GM18909 (cell line): ENCODE results near the gene NCCRP1.
"Not testable (repeated sequence)": the region's sequence is repeated elsewhere in the genome, so short reads cannot be mapped to it uniquely, and the experiment has no call there.

ENCODE experiments used
- ATAC-seq: cut with Tn5 transposase; IDR thresholded peaks from one replicate; pipeline ENCODE4 v1.9.1; 2021; ENCODE audit warnings: mild to moderate bottlenecking; ENCODE audit not compliant: unreplicated experiment, poor library complexity

The NCCRP1 gene

GRCh38 chr19:39203372-39204341 lies 6.9 kb downstream of the NCCRP1 start, which contains the start of gene SYCN:
SYCN (minus strand) TSS chr19:39204263; CDS start chr19:39204254, 9 bp downstream.
- no peak for ATAC-seq

- ATAC-seq, result no peak
Measured at GRCh38 chr19:39205449-39205764, 8.6 kb downstream of the NCCRP1 start.

GRCh38 chr19:39206122-39206521 lies 9.4 kb downstream of the NCCRP1 start:
- ATAC-seq, result no peak

GRCh38 chr19:39207293-39207836 lies 10.6 kb downstream of the NCCRP1 start:
- no peak for ATAC-seq

GRCh38 chr19:39208175-39208795 lies 11.5 kb downstream of the NCCRP1 start:
- ATAC-seq, result no peak

GRCh38 chr19:39209196-39209595 lies 12.4 kb downstream of the NCCRP1 start:
- no peak for ATAC-seq

- no peak for ATAC-seq
Measured at GRCh38 chr19:39211731-39212374, 15.1 kb downstream of the NCCRP1 start.

- ATAC-seq, result no peak
Measured at GRCh38 chr19:39212375-39212742, 15.6 kb downstream of the NCCRP1 start.

- not testable (repeated sequence) for ATAC-seq
Measured at GRCh38 chr19:39215323-39215722, 18.6 kb downstream of the NCCRP1 start.

GRCh38 chr19:39217094-39217493 lies 20.3 kb downstream of the NCCRP1 start:
- no peak for ATAC-seq

GRCh38 chr19:39218230-39219007 lies 21.7 kb downstream of the NCCRP1 start:
- no peak for ATAC-seq

- not testable (repeated sequence) for ATAC-seq
Measured at GRCh38 chr19:39219108-39219507, 22.3 kb downstream of the NCCRP1 start.

- ATAC-seq, result no peak
Measured at GRCh38 chr19:39223703-39224279, 27.0 kb downstream of the NCCRP1 start.

GRCh38 chr19:39224910-39225309 lies 28.1 kb downstream of the NCCRP1 start:
- no peak for ATAC-seq

- ATAC-seq, result no peak
Measured at GRCh38 chr19:39230096-39230764, 33.5 kb downstream of the NCCRP1 start.

GRCh38 chr19:39232708-39233107 lies 35.9 kb downstream of the NCCRP1 start:
- ATAC-seq, result no peak

- ATAC-seq, result no peak
Measured at GRCh38 chr19:39236527-39236926, 39.8 kb downstream of the NCCRP1 start.

GRCh38 chr19:39237200-39238184 lies 40.7 kb downstream of the NCCRP1 start:
- peak; percentile 59 for ATAC-seq
